OCI-M2 (cell line): ENCODE results near the gene SENP8.
"Not testable (repeated sequence)": the region's sequence is repeated elsewhere in the genome, so short reads cannot be mapped to it uniquely, and the experiment has no call there.

ENCODE experiments used
- DNase-seq: peaks from one replicate; lab custom pipeline; 2025; ENCODE audit not compliant: unreplicated experiment; lab: John Stamatoyannopoulos, UW

The SENP8 gene

GRCh38 chr15:72154316-72154715, 36.1 kb downstream of the SENP8 start:
- DNase-seq: no peak

- DNase-seq: no peak
Observed at GRCh38 chr15:72155003-72155621, 36.9 kb downstream of the SENP8 start.

- no peak for DNase-seq
Observed at GRCh38 chr15:72155635-72156616, 37.7 kb downstream of the SENP8 start.

GRCh38 chr15:72156928-72157327, 38.7 kb downstream of the SENP8 start:
- DNase-seq: no peak

- no peak for DNase-seq
Observed at GRCh38 chr15:72160696-72161245, 42.6 kb downstream of the SENP8 start.

- DNase-seq: no peak
Observed at GRCh38 chr15:72161361-72162132, 43.3 kb downstream of the SENP8 start.

- no peak for DNase-seq
Observed at GRCh38 chr15:72162569-72162968, 44.4 kb downstream of the SENP8 start.

- no peak for DNase-seq
Observed at GRCh38 chr15:72163719-72164118, 45.5 kb downstream of the SENP8 start.

- no peak for DNase-seq
Observed at GRCh38 chr15:72166716-72167417, 48.7 kb downstream of the SENP8 start.

- no peak for DNase-seq
Observed at GRCh38 chr15:72167445-72167844, 49.2 kb downstream of the SENP8 start.

- peak; percentile 11 for DNase-seq
Observed at GRCh38 chr15:72168131-72168807, 50.1 kb downstream of the SENP8 start.

- DNase-seq: no peak
Observed at GRCh38 chr15:72168808-72169190, 50.6 kb downstream of the SENP8 start.

GRCh38 chr15:72169236-72169920, 51.2 kb downstream of the SENP8 start:
- DNase-seq: no peak

GRCh38 chr15:72169921-72170611, 51.9 kb downstream of the SENP8 start:
- no peak for DNase-seq

- no peak for DNase-seq
Observed at GRCh38 chr15:72170691-72171090, 52.5 kb downstream of the SENP8 start.

- DNase-seq: not testable (repeated sequence)
Observed at GRCh38 chr15:72171978-72172377, 53.8 kb downstream of the SENP8 start.

- no peak for DNase-seq
Observed at GRCh38 chr15:72172796-72173195, 54.6 kb downstream of the SENP8 start.

- DNase-seq: no peak
Observed at GRCh38 chr15:72173401-72173800, 55.2 kb downstream of the SENP8 start.
